Caki2 (cell line): ENCODE results near the gene NAPB. TPM values are rescaled to one million over a fixed set of nuclear protein-coding genes. Genes with fewer than 3 reads are reported as not detected.

ENCODE experiments used
- DNase-seq: peaks from one replicate; pipeline ENCODE4 v3.0.0-alpha.2; 2015; ENCODE audit warnings: low read depth
- in situ Hi-C: cut with HindIII; loops from 2 replicates; pipeline ENCODE4 v1.10.0; 2016; ENCODE audit warnings: low sequenced_read_pairs, low pct_unique_long_range_greater_than_20kb, mixed read lengths
- total RNA-seq: library from RNA; depleted of rRNA; stranded (reverse); fragments of >200 nt; shearing (Covaris generic); gene quantifications from 2 replicates; pipeline ENCODE4 v1.2.3, GENCODE V29; 2014; ENCODE audit warnings: low replicate concordance; rRNA removed

NAPB gene
- total RNA-seq, 1 experiment from 2014 or later = 3.1 TPM

GRCh38 chr20:23335521-23335920, 85.8 kb downstream of the NAPB start:
- DNase-seq = no peak
- in situ Hi-C loops = no loop called here

- in situ Hi-C loops = no loop called here
- DNase-seq = no peak
These were observed 87.2 kb downstream of the NAPB start for GRCh38 chr20:23334111-23334510.

- DNase-seq = no peak
- in situ Hi-C loops = no loop called here
These were observed 88.8 kb downstream of the NAPB start for GRCh38 chr20:23332467-23332866.

GRCh38 chr20:23331450-23332350, 89.6 kb downstream of the NAPB start:
- in situ Hi-C loops = no loop called here
- DNase-seq = no peak

- DNase-seq = no peak
- in situ Hi-C loops = no loop called here
These were observed 93.5 kb downstream of the NAPB start for GRCh38 chr20:23327617-23328333.

- no peak for DNase-seq
- in situ Hi-C loops = no loop called here
These were observed 94.5 kb downstream of the NAPB start for GRCh38 chr20:23326774-23327173.

GRCh38 chr20:23325107-23325506, 96.2 kb downstream of the NAPB start:
- in situ Hi-C loops = no loop called here
- no peak for DNase-seq

Other genes starting within 250 kb of the NAPB start
- gene NXT1, start 70.7 kb downstream of the NAPB start, total RNA-seq = 67.0 and 113 TPM in 2 replicates
- gene GZF1, start 59.3 kb downstream of the NAPB start, total RNA-seq = 9.9 and 30.8 TPM in 2 replicates
- not detected in 2 replicates for gene CSTL1, start 18.2 kb upstream of the NAPB start, total RNA-seq
- gene CST11, start 31.4 kb upstream of the NAPB start, total RNA-seq = not detected in 2 replicates
- not detected in 2 replicates for gene CST8, start 69.6 kb upstream of the NAPB start, total RNA-seq
- gene CST9L, start 147.0 kb upstream of the NAPB start, total RNA-seq = not detected in 2 replicates
- not detected in 2 replicates for gene CST9, start 184.4 kb upstream of the NAPB start, total RNA-seq
- 368 and 404 TPM in 2 replicates for gene CST3, start 216.5 kb upstream of the NAPB start, total RNA-seq